ENCODE measurements around the gene RGS8. TPM values are rescaled to one million over a fixed set of nuclear protein-coding genes. Genes with fewer than 3 reads are reported as not detected.
A peak's percentile ranks its signal among the peaks of the same experiment; 100 is the strongest.
"Not testable (repeated sequence)": the region's sequence is repeated elsewhere in the genome, so short reads cannot be mapped to it uniquely, and the experiment has no call there.

RGS8 gene
- total and polyA plus RNA-seq, 4 donors = 0.10 TPM; not detected in 3

- Histone ChIP-seq H3K4me3 (ENCODE audit: low read length in 2 of 2) (no peak overlapping the region), H3K27me3 (ENCODE audit: control insufficient read depth in 1 of 2, insufficient read depth in 2 of 2, low read length in 1 of 2) (no peaks in the 10 kb centered on the region), H3K4me1 (ENCODE audit: control insufficient read depth in 1 of 2, insufficient read depth in 2 of 2, low read length in 2 of 2) (no peaks in the 10 kb centered on the region), H3K9me3 (ENCODE audit: control insufficient read depth, low read length) (no peaks in the 10 kb centered on the region), H3K27ac (ENCODE audit: low read depth in 1 of 2, low read length in 2 of 2) (no peak overlapping the region), H3K36me3 (ENCODE audit: control insufficient read depth in 1 of 2, insufficient read depth in 2 of 2, low read length in 1 of 2) (no peaks in the 10 kb centered on the region)
- 8 to 13% methylated on average over 1 of the region's 1 CpG for WGBS, 2 donors
- no peak for ATAC-seq (ENCODE audit: low FRiP score)
- intact Hi-C loops (cut with DNase I) = no loop called here
- peak in 1 of 2 donors; percentile 73 for DNase-seq
Measured at GRCh38 chr1:182707122-182707521, 22.7 kb upstream of the RGS8 start.

DNA sequence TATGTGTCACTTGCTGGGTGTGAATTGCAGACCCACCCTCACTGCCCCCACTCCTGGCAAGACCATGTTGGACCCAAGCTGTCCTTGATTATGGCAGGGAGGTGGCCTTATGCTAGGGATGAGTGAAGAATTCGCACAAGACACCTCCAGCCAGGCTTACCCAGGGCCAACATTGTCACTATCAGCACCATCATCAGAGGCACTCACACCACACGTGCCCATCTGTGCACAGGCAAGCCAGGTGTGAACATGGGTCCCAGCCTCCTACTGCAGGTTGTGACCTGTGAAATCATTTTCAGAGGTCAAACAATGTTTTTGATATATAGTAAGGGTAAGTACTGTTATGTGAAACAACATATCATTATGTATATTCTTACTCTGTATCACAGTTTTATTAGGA lies 20.3 kb upstream of the RGS8 start:
- H3K9me3 ChIP-seq (ENCODE audit: control insufficient read depth, low read length) = no peaks in the 10 kb centered on the region
- DNase-seq = no peak
- no peaks in the 10 kb centered on the region for H3K36me3 ChIP-seq (ENCODE audit: control insufficient read depth in 1 of 2, insufficient read depth in 2 of 2, low read length in 1 of 2)
- no peaks in the 10 kb centered on the region for H3K27me3 ChIP-seq (ENCODE audit: control insufficient read depth in 1 of 2, insufficient read depth in 2 of 2, low read length in 1 of 2)
- no peaks in the 10 kb centered on the region for H3K4me1 ChIP-seq (ENCODE audit: control insufficient read depth in 1 of 2, insufficient read depth in 2 of 2, low read length in 2 of 2)
- WGBS, 2 donors = 96% methylated on average over 2 of the region's 2 CpGs
- intact Hi-C loops (cut with DNase I) = loop anchor here in 1 of 2 donors (5.0 kb wide), 1 partner anchor 102 kb away; the partner anchor contains the start of gene RGS16
- no peak overlapping the region for H3K4me3 ChIP-seq (ENCODE audit: low read length in 2 of 2)
- no peak for ATAC-seq (ENCODE audit: low FRiP score)
- H3K27ac ChIP-seq (ENCODE audit: low read depth in 1 of 2, low read length in 2 of 2) = no peak overlapping the region

- H3K27me3 ChIP-seq (ENCODE audit: control insufficient read depth in 1 of 2, insufficient read depth in 2 of 2, low read length in 1 of 2) = no peaks in the 10 kb centered on the region
- H3K36me3 ChIP-seq (ENCODE audit: control insufficient read depth in 1 of 2, insufficient read depth in 2 of 2, low read length in 1 of 2) = no peaks in the 10 kb centered on the region
- DNase-seq (no peak), ATAC-seq (ENCODE audit: low FRiP score) (no peak)
- peaks cover 0 to 6% of the 10 kb centered on the region in 2 donors for H3K4me1 ChIP-seq (ENCODE audit: control insufficient read depth in 1 of 2, insufficient read depth in 2 of 2, low read length in 2 of 2)
- 89 to 90% methylated on average over 4 of the region's 4 CpGs for WGBS, 2 donors
- H3K27ac ChIP-seq (ENCODE audit: low read depth in 1 of 2, low read length in 2 of 2) = no peak overlapping the region
- intact Hi-C loops (cut with DNase I) = loop anchor here in 1 of 2 donors (5.0 kb wide), 1 partner anchor 101 kb away; the partner anchor contains the start of gene RGS16
- no peak overlapping the region for H3K4me3 ChIP-seq (ENCODE audit: low read length in 2 of 2)
- H3K9me3 ChIP-seq (ENCODE audit: control insufficient read depth, low read length) = no peaks in the 10 kb centered on the region
Measured at GRCh38 chr1:182703539-182703938, 19.2 kb upstream of the RGS8 start.

GRCh38 chr1:182702826-182703524 lies 18.6 kb upstream of the RGS8 start:
- WGBS, 2 donors = 87 to 91% methylated on average over 1 of the region's 1 CpG

GRCh38 chr1:182700351-182700709 lies 15.9 kb upstream of the RGS8 start:
- Histone ChIP-seq H3K9me3 (ENCODE audit: control insufficient read depth, low read length) (no peaks in the 10 kb centered on the region), H3K4me1 (ENCODE audit: control insufficient read depth in 1 of 2, insufficient read depth in 2 of 2, low read length in 2 of 2) (peaks cover 0 to 9% of the 10 kb centered on the region in 2 donors), H3K36me3 (ENCODE audit: control insufficient read depth in 1 of 2, insufficient read depth in 2 of 2, low read length in 1 of 2) (no peaks in the 10 kb centered on the region), H3K27me3 (ENCODE audit: control insufficient read depth in 1 of 2, insufficient read depth in 2 of 2, low read length in 1 of 2) (no peaks in the 10 kb centered on the region), H3K27ac (ENCODE audit: low read depth in 1 of 2, low read length in 2 of 2) (no peak overlapping the region), H3K4me3 (ENCODE audit: low read length in 2 of 2) (no peak overlapping the region)
- intact Hi-C loops (cut with DNase I) = loop anchor here in 1 of 2 donors (5.0 kb wide), 1 partner anchor 98 kb away; the partner anchor contains the start of gene RGS16
- WGBS, 2 donors = 83 to 84% methylated on average over 9 of the region's 9 CpGs
- ATAC-seq (ENCODE audit: low FRiP score) (no peak), DNase-seq (no peak)

More at GRCh38 chr1:182702826-182703524, 18.6 kb upstream of the RGS8 start:
- H3K27ac ChIP-seq (ENCODE audit: low read depth in 1 of 2, low read length in 2 of 2) = no peak overlapping the region
- no peaks in the 10 kb centered on the region for H3K9me3 ChIP-seq (ENCODE audit: control insufficient read depth, low read length)
- intact Hi-C loops (cut with DNase I) = loop anchor here in 1 of 2 donors (5.0 kb wide), 1 partner anchor 101 kb away; the partner anchor contains the start of gene RGS16
- no peak overlapping the region for H3K4me3 ChIP-seq (ENCODE audit: low read length in 2 of 2)
- peaks cover 0 to 7% of the 10 kb centered on the region in 2 donors for H3K4me1 ChIP-seq (ENCODE audit: control insufficient read depth in 1 of 2, insufficient read depth in 2 of 2, low read length in 2 of 2)
- DNase-seq = no peak
- no peak for ATAC-seq (ENCODE audit: low FRiP score)
- no peaks in the 10 kb centered on the region for H3K36me3 ChIP-seq (ENCODE audit: control insufficient read depth in 1 of 2, insufficient read depth in 2 of 2, low read length in 1 of 2)
- no peaks in the 10 kb centered on the region for H3K27me3 ChIP-seq (ENCODE audit: control insufficient read depth in 1 of 2, insufficient read depth in 2 of 2, low read length in 1 of 2)

DNA sequence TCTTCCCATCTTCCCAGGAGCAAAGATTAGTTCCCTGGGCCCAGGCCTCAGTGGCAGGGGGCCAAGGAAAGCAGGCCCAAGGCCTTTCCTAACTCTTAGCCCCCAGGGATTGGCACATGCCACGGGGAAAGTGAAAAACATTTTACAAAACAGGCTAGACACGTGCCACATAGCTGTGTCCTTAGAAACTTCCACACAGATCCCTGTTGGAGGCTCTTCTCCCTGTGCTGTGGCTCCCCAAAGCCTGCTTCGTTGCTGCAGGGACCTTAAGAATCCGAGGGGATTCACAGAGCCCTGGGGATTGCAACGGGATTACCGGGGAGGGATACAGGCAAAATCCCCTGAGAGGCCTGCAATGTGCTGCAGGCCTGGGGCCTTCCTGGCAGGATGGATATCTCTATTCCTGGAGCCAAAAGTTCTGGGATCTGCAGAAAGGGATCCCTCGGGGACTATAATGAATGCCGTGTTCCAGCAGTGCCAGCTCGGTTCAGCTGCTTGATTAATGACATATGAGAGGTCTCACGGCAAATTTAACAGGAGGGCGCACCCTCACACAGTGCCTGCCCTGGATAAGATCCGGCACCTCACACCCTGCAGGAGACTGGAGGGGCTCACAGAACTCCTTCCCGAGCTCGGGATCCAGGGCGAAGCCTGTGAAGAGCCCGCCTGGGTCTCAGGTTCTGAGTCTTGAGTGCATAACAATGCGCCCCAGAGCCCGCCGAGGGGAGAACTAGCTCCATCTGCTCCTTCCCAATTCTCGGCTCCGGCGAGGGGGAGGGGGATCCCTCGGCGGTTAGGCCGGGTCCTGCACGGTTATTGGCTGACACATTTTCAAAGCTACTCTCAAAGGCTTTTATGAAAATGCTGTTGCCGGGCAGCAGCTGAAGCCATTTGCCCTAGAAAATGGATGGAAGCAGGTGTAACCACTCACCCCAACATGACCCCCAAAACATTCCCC lies 15.3 kb upstream of the RGS8 start:
- Histone ChIP-seq H3K4me1 (ENCODE audit: control insufficient read depth in 1 of 2, insufficient read depth in 2 of 2, low read length in 2 of 2) (peaks cover 0 to 12% of the 10 kb centered on the region in 2 donors), H3K4me3 (ENCODE audit: low read length in 2 of 2) (no peak overlapping the region), H3K27me3 (ENCODE audit: control insufficient read depth in 1 of 2, insufficient read depth in 2 of 2, low read length in 1 of 2) (no peaks in the 10 kb centered on the region), H3K27ac (ENCODE audit: low read depth in 1 of 2, low read length in 2 of 2) (peak overlapping the region in 1 of 2 donors; percentile 2), H3K9me3 (ENCODE audit: control insufficient read depth, low read length) (no peaks in the 10 kb centered on the region), H3K36me3 (ENCODE audit: control insufficient read depth in 1 of 2, insufficient read depth in 2 of 2, low read length in 1 of 2) (no peaks in the 10 kb centered on the region)
- DNase-seq = peak in 1 of 2 donors; percentile 66
- intact Hi-C loops (cut with DNase I) = loop anchor here (5.0 kb wide), 1 partner anchor 97 kb away; the partner anchor contains the start of gene RGS16 (in 2 of the 2)
- peak; percentile 79 for ATAC-seq (ENCODE audit: low FRiP score)
- 2 to 8% methylated on average over 27 of the region's 27 CpGs for WGBS, 2 donors

GRCh38 chr1:182698971-182699370 lies 14.6 kb upstream of the RGS8 start:
- Histone ChIP-seq H3K4me3 (ENCODE audit: low read length in 2 of 2) (no peak overlapping the region), H3K27me3 (ENCODE audit: control insufficient read depth in 1 of 2, insufficient read depth in 2 of 2, low read length in 1 of 2) (no peaks in the 10 kb centered on the region), H3K27ac (ENCODE audit: low read depth in 1 of 2, low read length in 2 of 2) (peak overlapping the region in 1 of 2 donors; percentile 2), H3K4me1 (ENCODE audit: control insufficient read depth in 1 of 2, insufficient read depth in 2 of 2, low read length in 2 of 2) (peaks cover 0 to 12% of the 10 kb centered on the region in 2 donors), H3K36me3 (ENCODE audit: control insufficient read depth in 1 of 2, insufficient read depth in 2 of 2, low read length in 1 of 2) (no peaks in the 10 kb centered on the region), H3K9me3 (ENCODE audit: control insufficient read depth, low read length) (no peaks in the 10 kb centered on the region)
- WGBS, 2 donors = 74 to 75% methylated on average over 5 of the region's 5 CpGs
- DNase-seq (no peak), ATAC-seq (ENCODE audit: low FRiP score) (peak; percentile 4)
- intact Hi-C loops (cut with DNase I) = loop anchor here in 1 of 2 donors (5.0 kb wide), 1 partner anchor 97 kb away; the partner anchor contains the start of gene RGS16

- H3K4me1 ChIP-seq (ENCODE audit: control insufficient read depth in 1 of 2, insufficient read depth in 2 of 2, low read length in 2 of 2); H3K9me3 ChIP-seq (ENCODE audit: control insufficient read depth, low read length); ATAC-seq (ENCODE audit: low FRiP score); H3K4me3 ChIP-seq (ENCODE audit: low read length in 2 of 2); H3K27ac ChIP-seq (ENCODE audit: low read depth in 1 of 2, low read length in 2 of 2); H3K27me3 ChIP-seq (ENCODE audit: control insufficient read depth in 1 of 2, insufficient read depth in 2 of 2, low read length in 1 of 2); DNase-seq; H3K36me3 ChIP-seq (ENCODE audit: control insufficient read depth in 1 of 2, insufficient read depth in 2 of 2, low read length in 1 of 2); intact Hi-C loops (cut with DNase I): not testable (repeated sequence)
Measured at GRCh38 chr1:182693139-182693538, 8.8 kb upstream of the RGS8 start.

Measured in aorta (tissue), 5 donors.